ENCODE data around the gene TMEM31.
"Not testable (repeated sequence)": the region's sequence is repeated elsewhere in the genome, so short reads cannot be mapped to it uniquely, and the experiment has no call there.

The TMEM31 gene

GRCh38 chrX:103727115-103727514 is 16.4 kb downstream of the TMEM31 start:
- no peak for DNase-seq

DNA sequence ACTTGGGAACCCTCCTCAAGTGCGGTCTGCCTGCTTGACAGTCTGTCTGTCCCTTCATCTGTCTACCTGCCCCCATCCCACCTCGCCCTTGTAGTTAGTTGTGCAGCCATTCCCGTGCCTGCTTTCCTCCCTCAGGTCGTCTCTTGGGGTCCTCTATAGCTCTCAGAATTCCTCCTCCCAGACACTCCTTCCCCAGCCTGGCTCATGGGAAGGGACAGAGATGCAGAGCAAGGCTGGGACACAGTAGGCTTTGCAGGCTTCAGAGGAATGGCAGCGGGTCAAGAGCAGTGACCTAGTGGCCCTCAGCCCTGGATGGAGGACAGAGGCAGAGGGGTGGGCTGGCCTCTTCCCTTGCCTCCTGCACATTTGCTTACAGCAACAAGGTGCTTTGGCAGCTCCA is 18.3 kb downstream of the TMEM31 start:
- no peak for DNase-seq

DNA sequence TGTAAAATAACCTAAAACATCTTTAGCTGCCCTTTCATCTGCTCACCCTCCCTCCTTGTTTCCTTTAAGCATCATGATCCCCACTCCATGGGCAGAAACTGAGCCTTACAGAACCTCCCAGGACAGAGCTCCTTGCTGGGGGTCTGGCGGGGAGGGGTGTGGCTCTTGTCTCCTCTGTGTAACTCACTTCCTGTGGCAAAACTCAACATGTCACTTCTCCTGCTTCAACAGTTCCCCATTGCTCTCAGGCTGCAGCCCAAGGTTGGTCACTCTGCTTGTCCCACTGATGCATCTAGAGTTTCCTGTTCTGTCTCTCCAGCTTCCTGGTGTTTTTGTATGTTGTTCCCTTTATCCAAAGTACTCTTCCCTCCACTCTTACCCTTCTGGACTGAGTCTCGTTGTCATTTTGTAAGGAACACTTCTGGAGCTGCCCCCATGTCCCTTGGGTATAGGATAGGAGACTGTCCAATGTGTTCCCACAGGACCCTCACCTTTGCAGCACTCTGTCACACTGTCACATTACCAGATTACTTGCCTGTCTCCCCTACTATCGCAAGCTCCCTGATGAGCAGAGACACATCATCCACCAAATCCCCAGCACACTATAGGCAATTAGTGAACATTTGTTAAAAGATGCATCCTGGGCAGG is 19.6 kb downstream of the TMEM31 start:
- no peak for DNase-seq

- no peak for DNase-seq
These were observed 20.2 kb downstream of the TMEM31 start for GRCh38 chrX:103730796-103731493.

- DNase-seq = no peak
These were observed 22.3 kb downstream of the TMEM31 start for GRCh38 chrX:103733017-103733416.

- no peak for DNase-seq
These were observed 23.5 kb downstream of the TMEM31 start for GRCh38 chrX:103734125-103734760.

GRCh38 chrX:103737696-103738095 is 27.0 kb downstream of the TMEM31 start:
- no peak for DNase-seq

GRCh38 chrX:103739421-103739820 is 28.7 kb downstream of the TMEM31 start:
- DNase-seq = no peak

- no peak for DNase-seq
These were observed 31.2 kb downstream of the TMEM31 start for GRCh38 chrX:103741879-103742278.

GRCh38 chrX:103742339-103742738 is 31.6 kb downstream of the TMEM31 start:
- DNase-seq = no peak

DNA sequence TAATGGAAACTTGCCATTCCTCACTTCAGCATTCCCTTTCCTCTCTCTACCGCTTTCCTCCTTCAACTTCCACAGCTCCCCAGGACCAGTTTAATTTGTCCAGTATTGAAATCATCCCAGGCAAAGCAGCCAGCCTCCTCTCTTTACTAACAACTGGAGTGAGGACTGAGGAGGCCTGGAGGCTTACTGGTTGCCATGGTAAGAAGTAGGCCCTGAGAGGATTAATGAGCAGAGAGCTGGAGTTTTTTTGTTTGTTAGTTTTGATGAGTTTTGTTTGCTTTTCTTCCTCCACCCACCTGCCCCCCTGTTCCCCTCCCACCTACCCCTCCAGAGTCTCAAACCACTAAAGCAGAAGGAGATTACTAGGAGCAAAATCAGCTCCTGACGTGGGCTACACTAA is 36.5 kb downstream of the TMEM31 start:
- no peak for DNase-seq

DNA sequence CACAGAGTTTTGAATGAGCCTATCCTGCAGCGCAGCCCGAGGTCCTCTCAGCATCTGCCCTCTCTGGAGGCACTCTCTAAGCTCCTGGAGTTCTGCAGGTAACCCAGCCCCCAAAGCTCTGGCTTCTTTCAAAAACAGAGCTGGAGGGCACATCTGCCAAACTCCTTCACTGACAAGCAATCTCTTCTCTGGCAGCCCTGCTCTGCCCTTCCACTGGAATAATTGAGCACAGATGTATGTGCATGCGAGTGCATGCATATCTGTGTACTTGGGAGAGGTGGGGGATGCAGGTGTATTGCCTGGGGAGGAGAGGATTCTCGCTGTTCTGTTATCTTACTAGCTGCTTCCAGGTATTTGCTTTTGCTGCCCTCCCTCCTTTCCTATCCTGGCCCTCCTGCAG is 43.7 kb downstream of the TMEM31 start:
- no peak for DNase-seq

DNA sequence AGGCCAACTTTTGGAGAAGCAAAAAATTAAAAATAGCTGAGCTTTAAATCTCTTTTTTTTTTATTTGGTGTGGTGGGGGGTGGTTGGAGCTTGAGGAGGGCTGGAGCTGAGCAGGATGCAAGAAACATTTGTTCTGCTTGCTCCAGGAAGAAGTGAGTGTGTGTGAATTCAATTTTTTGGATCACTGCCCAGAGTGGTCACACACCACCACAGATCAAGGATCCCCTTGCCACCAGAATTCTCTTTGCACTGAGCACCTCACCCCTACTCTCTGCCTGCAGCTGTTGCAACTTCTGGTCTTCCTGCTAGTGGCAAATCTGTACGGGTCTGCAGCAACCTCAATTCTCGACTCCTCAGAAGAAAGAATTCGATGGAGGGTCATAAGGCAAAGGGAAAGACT is 46.0 kb downstream of the TMEM31 start:
- DNase-seq = no peak

DNA sequence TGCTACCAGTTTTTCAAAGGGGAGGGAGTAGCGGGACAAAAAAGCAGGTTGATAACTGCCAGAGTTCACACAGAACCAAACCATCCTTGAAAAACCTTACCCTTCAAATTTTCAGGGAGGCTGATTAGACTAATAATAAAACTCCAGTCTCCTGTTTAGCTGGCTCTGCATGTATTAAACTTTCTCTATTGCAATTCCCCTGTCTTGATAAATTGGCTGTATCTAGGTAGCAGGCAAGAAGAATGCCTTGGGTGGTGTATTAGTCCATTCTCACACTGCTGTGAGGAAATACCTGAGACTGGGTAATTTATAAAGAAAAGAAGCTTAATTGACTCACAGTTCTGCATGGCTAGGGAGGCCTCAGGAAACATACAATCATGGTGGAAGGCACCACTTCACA is 47.8 kb downstream of the TMEM31 start:
- no peak for DNase-seq

- not testable (repeated sequence) for DNase-seq
These were observed 52.8 kb downstream of the TMEM31 start for GRCh38 chrX:103763541-103763940.
